D341Med (cell line): ENCODE data around the gene DACH1.

Experiments used
- DNase-seq: peaks from one replicate; pipeline ENCODE4 v3.0.0; 2012; ENCODE audit warnings: low spot score

DACH1 gene

DNA sequence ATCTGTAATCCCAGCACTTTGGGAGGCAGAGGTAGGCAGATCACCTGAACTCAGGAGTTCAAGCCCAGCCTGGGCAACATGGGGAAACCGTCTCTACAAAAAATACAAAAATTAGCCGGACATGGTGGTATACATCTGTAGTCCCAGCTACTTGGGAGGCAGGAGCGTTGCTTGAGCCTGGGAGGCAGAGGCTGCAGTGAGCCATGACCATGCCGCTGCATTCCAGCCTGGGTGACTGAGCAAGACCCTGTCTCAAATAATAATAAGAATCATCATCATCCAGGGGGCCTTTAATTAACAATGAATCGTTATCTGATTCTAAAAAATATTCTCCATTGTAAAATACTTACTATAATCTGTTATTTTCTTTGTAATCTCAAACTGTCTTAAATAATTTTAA is 283.4 kb downstream of the DACH1 start:
- no peak for DNase-seq

GRCh38 chr13:71580614-71581013 is 286.4 kb downstream of the DACH1 start:
- DNase-seq = no peak

- no peak for DNase-seq
Observed at GRCh38 chr13:71578048-71578447, 289.0 kb downstream of the DACH1 start.

- no peak for DNase-seq
Observed at GRCh38 chr13:71577127-71577526, 289.9 kb downstream of the DACH1 start.

- no peak for DNase-seq
Observed at GRCh38 chr13:71576571-71576970, 290.4 kb downstream of the DACH1 start.

DNA sequence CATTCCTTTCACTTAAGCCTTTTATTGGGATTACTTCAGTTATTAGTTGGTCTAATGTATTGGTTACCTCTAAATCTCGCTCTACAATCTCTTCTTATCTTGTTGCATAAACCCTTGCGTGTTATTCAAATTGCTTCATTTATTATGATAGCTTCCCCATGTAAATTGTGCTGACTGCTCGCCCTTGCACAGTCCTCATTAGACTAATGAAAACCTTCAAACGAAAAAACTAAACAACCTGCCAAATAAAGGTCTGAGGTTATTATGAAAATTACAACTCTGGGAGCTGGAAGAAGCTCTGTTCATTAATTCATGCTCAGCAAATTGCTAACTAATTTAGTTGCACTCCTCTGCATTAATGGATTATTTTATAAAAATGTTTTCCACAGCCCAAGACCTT is 320.1 kb downstream of the DACH1 start:
- DNase-seq = peak; percentile 39

DNA sequence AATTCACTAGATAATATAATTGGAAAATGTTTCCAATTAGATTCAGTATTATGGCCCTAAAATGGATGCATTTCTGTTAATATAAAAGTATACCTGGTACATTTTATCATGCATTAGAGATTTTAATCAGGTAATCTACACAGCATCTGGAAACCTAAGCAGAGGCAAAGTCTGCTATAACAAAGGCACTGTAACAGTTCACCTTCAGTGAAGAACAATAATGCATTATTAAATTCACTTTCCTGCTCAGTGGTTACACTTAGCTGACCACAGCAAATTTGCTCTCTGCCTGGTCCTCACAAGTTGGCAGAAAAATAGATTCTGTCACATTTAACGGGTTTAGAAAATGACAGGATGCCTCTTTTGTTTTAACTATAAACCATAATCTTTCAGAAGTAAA is 326.9 kb downstream of the DACH1 start:
- DNase-seq = no peak

DNA sequence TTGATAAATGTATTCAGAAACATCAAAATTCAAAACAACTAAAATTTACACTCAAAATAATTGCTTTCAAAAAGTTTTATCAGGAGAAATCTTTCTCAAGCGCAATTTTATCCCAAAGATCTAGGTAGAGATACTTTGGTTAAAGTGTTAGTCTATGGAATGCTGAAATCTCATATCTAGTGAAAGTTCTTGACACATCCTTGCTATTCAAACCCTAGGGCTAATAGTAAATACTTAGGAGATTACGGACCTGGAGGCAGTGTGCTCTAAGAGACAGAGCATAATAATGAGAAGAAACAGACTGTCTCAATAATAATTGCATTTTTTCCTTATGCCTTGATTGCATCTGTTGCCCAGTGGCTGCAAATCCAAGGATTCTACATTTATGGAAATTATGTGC is 330.8 kb downstream of the DACH1 start:
- DNase-seq = no peak

DNA sequence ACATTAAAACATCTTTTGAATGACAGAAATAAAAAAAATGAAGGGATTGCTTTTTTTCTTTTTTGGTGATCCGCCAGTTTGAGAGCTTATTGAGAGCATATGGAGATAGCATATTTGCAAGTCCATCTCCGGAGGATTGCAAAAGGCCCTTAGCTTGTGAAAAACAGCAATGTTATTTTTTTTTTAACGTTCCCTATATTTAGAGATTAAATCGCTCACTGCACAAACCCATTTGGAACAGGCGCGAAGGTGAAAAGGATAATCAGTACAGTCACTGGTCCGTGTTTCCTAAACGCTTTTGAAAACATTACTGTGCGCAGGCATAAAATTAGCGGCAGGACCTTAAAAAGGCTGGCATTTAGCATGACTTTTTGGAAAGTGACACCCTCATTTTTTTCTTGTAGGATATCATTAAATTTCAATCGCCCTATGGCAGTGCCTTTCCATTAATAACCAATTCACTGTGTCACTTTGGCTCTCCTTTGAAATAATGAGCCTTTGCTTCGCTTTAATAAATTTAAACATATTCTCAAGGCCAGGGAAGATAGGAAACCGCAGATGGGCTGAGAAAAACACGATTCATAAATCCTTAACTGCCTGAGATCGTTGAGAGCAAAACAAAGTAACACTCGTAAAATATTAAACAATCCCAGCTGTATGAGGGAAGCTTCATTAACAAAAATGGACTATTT is 342.2 kb downstream of the DACH1 start:
- DNase-seq = peak; percentile 22

GRCh38 chr13:71524245-71524612 is 342.8 kb downstream of the DACH1 start:
- DNase-seq = no peak

GRCh38 chr13:71522941-71523526 is 344.0 kb downstream of the DACH1 start:
- DNase-seq = peak; percentile 30

GRCh38 chr13:71517004-71517403 is 350.0 kb downstream of the DACH1 start:
- DNase-seq = no peak

DNA sequence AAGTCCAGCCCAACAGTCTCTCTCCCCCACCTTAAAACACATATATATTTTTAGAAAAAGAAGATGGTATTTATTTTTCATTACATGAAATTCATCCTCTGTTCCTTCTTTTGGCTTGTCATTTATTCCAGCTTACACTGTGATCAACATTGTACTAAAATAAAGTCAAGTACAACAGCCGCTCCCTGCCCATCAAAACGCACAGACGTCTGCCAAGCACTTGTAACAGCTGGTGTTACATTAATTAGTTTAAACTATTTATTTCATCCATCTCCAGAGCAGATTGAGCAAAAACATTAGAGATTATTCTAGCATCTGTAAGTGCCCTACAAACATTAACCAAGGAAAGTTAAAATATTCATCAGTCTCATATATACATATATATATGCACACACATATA is 350.5 kb downstream of the DACH1 start:
- peak; percentile 30 for DNase-seq

GRCh38 chr13:71515744-71516038 is 351.3 kb downstream of the DACH1 start:
- DNase-seq = no peak

DNA sequence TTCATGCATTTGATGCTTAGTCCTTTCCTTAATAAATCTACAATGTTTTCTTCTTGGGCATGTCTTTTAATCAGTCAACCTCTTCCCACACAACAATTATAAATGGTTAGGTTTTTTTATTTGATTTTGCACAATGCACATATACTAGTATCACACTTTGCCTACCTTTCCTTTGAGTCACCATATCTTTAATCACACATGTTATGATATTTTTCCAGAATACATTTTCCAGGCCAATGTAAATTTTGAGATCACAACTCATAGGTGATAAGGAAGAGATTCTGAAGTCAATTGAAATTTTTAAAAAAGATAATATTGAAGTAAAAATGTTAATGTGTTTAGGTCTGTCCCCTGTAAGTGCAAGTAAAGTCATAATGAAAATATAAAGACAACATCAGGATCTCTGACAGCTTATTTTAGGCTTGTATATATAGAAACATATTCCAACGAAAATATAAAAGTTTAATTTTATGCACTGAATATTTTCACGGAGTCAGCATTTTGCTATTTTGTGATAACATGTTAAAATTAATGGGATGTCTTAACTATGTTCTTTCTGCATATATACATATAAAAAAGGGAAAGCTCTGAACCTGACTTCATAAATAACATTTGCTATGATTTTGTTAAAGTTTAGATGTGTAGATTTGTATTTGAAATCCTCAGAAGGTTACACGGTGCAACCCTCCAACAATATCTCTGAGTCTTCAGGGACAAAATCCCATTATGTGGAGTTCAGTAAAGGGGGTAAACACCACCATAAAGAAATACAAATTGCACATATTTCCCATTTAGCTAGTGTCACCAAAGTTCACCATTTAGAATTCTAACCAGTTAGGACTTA is 351.9 kb downstream of the DACH1 start:
- no peak for DNase-seq

DNA sequence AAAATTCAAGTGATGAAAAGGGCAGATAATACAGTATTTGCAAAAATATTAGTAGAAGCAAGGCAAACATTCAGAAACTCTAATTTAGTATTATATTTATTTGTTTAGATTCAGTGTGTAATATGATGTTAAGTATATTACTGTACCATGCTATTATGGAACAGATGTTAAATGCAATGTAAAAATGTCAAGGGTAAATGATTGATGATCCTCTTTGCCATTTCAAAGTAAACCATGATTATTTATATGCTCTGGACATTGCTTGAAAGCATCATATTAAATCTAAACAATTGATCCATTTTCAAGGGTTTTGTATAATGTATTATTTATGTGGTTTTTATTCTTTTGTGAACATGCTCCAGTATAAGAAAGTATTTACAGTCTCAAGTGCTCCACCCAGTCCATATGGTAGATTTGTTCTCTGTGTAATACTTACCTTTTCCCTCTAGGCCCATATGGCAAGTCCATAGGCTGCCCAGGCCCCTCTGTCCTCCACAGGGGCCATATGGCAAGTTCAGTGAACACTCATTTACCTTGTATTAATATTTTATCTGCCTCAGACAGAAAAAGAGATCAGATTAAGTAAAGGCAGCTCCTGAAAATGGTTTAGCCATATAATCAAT is 353.5 kb downstream of the DACH1 start:
- DNase-seq = peak; percentile 41

GRCh38 chr13:71503781-71504180 is 363.2 kb downstream of the DACH1 start:
- DNase-seq = no peak

- no peak for DNase-seq
Observed at GRCh38 chr13:71499944-71500514, 367.0 kb downstream of the DACH1 start.

DNA sequence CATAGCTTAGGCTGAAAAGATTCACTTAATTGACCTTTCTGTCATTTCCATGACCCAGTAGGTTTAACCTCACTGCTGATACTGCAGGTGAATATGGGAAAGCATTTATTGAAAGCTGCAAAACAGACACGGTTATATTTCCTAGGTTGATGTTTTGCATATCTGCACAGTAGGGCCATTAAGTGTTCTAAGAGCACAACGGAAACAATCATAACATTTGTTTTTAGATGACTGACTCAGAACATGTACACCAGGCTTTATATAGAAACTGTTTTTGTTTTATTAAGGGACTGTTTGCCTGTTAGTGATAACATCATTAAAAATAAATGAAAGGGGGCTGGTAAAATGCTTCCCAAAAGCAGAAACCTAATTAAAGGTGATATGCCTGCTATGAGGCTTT is 367.8 kb downstream of the DACH1 start:
- no peak for DNase-seq

DNA sequence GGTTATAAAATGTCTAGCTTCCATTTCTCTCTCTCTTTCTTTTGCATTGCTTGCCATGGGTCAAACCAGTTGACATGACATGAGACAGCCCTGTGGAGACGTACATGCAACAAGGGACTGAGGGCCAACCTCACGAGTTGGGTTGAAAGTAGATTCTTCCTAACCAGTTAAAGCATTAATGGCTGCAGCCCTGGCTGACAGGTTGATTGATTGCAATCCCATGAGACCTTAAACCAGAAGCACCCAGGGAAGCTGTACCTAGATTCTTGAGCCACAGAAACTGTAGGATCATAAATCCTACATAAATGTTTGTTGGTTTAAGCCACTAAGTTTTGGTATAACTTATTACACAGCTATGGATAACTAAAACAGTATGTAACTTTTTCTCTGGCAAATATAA is 373.8 kb downstream of the DACH1 start:
- DNase-seq = no peak

- DNase-seq = no peak
Observed at GRCh38 chr13:71492346-71492871, 374.6 kb downstream of the DACH1 start.

DNA sequence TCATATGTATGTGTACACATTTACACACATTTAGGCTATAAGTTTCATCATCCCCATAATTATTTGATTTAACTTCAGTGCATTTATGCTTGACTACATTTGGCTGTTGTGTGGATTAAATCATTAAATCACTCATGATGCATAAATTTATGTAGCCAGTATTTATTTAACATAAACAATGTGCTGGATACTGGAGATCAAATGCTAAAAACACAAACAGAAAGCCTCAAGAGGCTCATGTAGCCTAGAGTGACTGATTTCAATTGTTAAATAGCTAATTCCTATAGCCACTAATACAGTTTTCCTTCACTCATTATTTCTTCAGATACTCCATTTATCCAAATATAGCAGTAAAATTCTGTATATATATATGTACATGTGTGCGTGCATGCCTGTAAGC is 376.0 kb downstream of the DACH1 start:
- DNase-seq = no peak
